GM18858 (cell line): ENCODE results near the gene LILRB5.
"Not testable (repeated sequence)": the region's sequence is repeated elsewhere in the genome, so short reads cannot be mapped to it uniquely, and the experiment has no call there.

ENCODE experiments used
- ATAC-seq: cut with Tn5 transposase; IDR thresholded peaks from one replicate; pipeline ENCODE4 v1.9.1; 2021; ENCODE audit not compliant: unreplicated experiment

The LILRB5 gene

GRCh38 chr19:54217517-54218247 is 39.4 kb downstream of the LILRB5 start:
- ATAC-seq = not testable (repeated sequence)

DNA sequence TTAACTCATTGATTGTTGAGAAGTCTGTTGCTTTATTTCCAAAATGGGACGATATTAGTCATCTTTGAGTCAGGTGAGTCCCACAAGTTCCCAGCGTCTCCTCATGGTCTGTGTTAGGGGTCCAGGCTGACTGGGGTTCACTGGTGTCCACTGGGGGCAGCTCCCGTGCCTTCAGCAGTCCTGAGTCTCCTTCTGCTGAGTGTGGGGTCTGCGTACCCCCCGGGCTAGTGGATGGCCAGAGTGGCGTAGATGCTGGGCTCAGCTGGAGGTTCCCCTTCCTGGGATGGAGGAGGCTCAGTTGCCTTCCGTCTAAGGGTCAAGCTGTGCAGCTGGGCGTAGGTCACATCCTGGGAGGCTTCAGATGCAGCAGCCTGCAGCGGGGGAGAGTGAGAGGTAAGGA is 40.2 kb downstream of the LILRB5 start:
- ATAC-seq = no peak

GRCh38 chr19:54214734-54215133 is 42.3 kb downstream of the LILRB5 start:
- not testable (repeated sequence) for ATAC-seq

GRCh38 chr19:54214217-54214616 is 42.9 kb downstream of the LILRB5 start:
- not testable (repeated sequence) for ATAC-seq

DNA sequence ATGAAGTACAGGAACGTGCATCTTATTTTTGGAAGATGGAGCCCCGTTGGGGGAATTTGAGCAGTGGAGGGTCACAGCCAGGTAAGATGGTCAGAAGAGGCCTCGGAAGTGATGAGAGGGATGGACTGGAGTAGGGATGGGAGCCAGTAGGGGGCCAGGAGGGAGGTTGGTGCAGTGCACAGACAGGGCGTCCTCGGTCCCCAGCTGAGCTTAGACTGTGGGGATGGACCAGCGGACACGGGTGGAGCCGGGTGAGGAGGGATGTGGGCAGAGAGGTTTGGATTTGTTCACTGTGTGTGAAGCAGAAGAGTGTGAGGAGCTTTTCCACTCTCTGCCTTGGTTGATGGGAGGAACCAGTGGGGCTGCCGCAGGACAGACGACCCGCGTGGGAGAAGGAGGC is 45.8 kb downstream of the LILRB5 start:
- no peak for ATAC-seq

DNA sequence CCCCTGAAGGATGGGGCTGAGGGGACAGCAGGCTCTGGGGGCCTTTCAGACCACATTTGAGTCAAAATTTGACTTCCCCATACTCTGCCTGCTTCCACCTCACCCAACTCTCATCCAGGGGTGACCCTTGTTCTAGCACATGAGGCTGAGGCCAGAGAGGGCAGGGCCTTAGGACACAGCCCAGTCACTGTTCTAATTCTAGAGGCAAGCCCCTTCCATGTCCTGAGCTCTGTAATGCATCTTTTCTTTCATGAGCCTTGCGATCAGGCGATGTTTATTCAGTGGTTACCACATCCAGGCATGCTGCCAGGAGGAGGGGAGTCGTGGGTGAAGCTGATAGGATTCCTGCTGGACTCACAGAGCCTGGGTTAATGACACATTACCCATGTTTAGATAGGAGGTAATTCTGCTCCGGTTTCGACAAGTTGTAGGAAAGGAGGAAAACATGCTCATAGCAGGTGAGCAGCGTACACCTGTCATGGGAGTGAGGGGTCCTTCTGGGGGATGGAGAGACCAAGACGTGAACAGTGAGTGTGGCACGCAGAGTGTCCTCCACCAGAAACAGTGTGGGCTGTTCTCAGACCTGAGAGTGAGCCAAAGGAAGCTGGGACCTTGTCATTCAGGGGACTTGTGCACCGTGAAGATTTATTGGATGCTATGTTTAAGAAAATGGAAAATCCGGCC is 47.1 kb downstream of the LILRB5 start:
- ATAC-seq = no peak

- ATAC-seq = no peak
Measured at GRCh38 chr19:54209058-54209810, 47.8 kb downstream of the LILRB5 start.

- no peak for ATAC-seq
Measured at GRCh38 chr19:54208784-54209057, 48.4 kb downstream of the LILRB5 start.

GRCh38 chr19:54207983-54208783 is 48.9 kb downstream of the LILRB5 start:
- no peak for ATAC-seq

DNA sequence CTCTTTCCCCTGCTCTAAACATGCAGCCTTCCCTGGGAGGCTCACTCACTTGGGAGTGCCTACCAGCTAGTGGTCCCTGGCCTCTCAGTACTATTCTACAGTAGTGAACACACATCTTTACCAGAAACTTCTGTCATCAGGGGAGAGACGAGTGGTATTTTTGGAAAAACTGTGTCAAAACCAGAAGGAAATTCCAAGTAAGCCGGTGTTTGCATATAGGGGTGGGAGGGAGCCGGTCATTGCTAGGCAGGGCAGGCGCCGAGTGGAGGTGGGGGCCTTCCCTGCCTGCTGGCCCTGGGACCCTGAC is 49.4 kb downstream of the LILRB5 start:
- ATAC-seq = no peak

GRCh38 chr19:54207193-54207592 is 49.9 kb downstream of the LILRB5 start:
- ATAC-seq = not testable (repeated sequence)

GRCh38 chr19:54206831-54207177 is 50.3 kb downstream of the LILRB5 start:
- no peak for ATAC-seq

DNA sequence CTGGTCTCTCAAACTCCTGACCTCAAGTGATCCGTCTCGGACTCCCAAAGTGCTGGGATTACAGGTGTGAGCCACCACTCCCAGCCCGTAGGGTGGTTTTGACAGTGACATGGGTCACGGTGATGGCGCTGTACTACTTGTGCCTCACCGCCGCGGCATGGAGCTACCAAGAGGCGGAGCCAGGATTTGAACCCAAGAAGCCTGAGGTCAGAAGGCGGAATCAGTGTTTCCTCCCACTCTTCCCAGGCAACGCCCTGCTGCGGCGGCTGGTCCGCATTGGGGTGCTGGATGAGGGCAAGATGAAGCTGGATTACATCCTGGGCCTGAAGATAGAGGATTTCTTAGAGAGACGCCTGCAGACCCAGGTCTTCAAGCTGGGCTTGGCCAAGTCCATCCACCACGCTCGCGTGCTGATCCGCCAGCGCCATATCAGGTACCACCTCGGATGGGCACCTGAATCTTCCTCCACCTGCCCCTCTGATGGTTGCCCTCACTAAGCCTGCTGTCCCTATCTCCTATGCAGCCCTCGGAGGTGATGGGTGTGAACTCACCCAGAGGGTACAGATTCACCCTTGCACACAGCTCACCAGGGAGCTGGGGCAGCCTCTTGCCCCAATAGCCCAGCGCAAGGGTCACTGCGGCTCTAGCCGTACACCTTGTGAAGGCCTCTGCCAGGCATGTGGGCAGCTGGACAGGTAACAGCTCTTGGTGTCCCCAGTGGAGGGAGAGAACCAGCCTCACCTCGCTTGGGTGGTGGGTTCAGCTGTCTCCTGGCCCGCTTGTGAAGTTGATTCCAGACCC is 50.8 kb downstream of the LILRB5 start:
- ATAC-seq = no peak

DNA sequence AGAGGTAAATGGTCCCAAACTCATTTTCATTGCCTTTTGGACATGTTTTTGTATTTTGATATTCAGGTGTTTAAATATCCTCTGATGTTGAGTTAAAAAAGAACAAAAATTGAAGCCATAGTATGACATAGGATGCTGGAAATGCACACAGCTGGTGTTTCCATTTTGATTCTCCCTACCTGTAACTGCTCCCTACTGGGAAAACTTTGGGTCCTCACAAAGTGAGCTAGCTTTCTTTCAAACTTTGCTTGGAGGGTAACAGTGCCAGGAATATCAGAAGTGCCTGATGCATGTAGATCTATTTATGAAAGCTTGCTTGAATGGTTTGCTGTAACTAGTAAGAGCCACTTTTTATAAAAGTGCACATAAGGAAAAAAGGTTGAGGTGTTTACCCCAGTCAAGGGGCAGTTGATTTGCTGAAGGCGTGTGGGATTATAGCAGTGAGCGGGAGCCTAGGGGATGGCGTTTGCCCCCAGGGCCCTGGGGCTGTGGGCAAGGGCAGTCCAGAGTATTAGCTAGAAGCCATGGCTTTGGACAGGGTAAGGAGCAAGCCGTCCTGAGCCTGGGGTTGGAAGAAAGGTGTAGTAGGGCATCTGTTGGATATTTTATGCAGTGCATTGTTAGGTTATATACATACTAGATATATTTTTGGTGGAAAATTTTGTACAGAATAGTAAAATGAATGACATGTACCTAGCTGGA is 52.2 kb downstream of the LILRB5 start:
- ATAC-seq = no peak

- ATAC-seq = no peak
Measured at GRCh38 chr19:54203151-54203611, 53.9 kb downstream of the LILRB5 start.

- no peak for ATAC-seq
Measured at GRCh38 chr19:54201980-54202379, 55.1 kb downstream of the LILRB5 start.

GRCh38 chr19:54201172-54201701 is 55.8 kb downstream of the LILRB5 start:
- ATAC-seq = no peak
